ENCODE data around the gene PSMC3. TPM values are rescaled to one million over a fixed set of nuclear protein-coding genes. Genes with fewer than 3 reads are reported as not detected.
A peak's percentile ranks its signal among the peaks of the same experiment; 100 is the strongest.

Gene PSMC3
- polyA plus RNA-seq, 1 experiment = 191 TPM

DNA sequence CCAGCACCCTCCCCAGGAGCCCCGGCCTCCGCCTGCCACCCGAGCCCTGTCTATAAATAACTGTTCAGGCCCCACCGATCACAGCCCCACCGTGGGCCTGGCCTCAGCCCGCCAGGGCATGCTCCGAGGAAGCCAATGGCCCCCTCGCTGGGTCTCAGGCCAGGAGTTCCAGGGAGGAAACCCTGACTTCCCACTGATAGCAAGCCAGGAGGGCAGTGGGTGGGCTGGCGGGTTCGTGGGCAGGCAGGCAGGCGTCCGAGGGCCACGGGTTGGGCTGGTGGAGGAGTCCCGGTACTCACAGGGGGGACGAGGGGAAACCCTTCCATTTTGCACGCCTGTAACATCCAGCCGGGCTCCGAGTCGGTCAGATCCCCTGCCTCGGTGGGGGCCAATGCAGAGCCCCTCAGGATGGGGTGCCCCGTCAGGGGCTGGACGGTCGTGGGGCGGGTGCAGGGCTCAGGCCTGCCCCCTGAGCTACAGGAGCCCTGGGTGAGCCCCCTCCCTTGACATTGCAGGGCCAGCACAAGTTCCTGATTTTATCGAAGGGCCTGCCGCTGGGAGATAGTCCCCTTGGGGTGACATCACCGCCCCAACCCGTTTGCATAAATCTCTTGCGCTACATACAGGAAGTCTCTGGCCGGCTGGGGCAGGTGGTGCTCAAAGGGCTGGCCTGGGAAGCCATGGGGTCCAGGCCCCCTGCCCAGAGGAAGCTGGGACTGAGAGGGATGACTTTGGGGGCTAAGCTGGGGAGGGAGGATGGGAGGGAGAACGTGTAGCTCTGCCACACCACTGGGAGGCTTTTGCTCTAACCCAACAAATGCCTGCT is 48.0 kb downstream of the PSMC3 start, which contains the start of gene SPI1:
SPI1 (minus strand) TSS at position 538 of the 826 bp plus-strand sequence; CDS start at position 344, 194 bp downstream.
- DNase-seq (ENCODE audit: low read depth) = no peak
- Histone ChIP-seq H3K36me3 (ENCODE audit: control insufficient read depth, insufficient read depth, low read length) (no peaks in the 10 kb centered on the region), H3K27me3 (ENCODE audit: control insufficient read depth, insufficient read depth, low read length) (no peaks in the 10 kb centered on the region; the same call in 1 of the 2 replicates), H3K4me3 (ENCODE audit: low read depth, low read length) (no peak within 1 kb of the TSS)
- TF ChIP-seq, protein P1, sequence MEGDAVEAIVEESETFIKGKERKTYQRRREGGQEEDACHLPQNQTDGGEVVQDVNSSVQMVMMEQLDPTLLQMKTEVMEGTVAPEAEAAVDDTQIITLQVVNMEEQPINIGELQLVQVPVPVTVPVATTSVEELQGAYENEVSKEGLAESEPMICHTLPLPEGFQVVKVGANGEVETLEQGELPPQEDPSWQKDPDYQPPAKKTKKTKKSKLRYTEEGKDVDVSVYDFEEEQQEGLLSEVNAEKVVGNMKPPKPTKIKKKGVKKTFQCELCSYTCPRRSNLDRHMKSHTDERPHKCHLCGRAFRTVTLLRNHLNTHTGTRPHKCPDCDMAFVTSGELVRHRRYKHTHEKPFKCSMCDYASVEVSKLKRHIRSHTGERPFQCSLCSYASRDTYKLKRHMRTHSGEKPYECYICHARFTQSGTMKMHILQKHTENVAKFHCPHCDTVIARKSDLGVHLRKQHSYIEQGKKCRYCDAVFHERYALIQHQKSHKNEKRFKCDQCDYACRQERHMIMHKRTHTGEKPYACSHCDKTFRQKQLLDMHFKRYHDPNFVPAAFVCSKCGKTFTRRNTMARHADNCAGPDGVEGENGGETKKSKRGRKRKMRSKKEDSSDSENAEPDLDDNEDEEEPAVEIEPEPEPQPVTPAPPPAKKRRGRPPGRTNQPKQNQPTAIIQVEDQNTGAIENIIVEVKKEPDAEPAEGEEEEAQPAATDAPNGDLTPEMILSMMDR (IDR thresholded peaks at IDR 0.05; ENCODE audit: insufficient read depth, low read depth, low read length) = no peak
- POLR2A ChIA-PET = no interaction called here
- CTCF ChIA-PET = no interaction called here

DNA sequence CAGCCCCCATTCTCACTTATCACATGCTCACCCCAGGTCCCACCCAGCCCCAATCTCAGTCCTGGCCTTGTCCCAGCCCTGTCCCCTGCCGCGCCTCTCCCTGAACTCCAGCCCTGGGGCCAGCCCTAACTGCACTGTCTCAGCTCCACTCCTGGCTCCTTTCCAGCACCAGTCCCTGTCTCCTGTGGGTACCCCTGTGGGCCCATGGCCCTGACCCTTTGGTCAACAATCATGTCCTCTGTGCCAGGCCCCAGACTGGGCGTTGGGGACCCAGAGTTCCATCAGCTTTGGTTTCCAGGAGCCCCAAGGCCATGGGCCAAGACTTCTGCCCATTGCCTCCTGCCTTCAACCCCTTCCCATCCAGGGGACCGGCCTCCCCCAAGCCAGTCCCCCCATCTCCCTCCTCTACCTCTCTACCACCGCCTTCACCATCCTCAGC is 48.6 kb downstream of the PSMC3 start:
- Histone ChIP-seq H3K27me3 (ENCODE audit: control insufficient read depth, insufficient read depth, low read length) (no peaks in the 10 kb centered on the region), H3K36me3 (ENCODE audit: control insufficient read depth, insufficient read depth, low read length) (no peaks in the 10 kb centered on the region), H3K4me3 (ENCODE audit: low read depth, low read length) (no peak overlapping the region)
- ChIA-PET POLR2A (no interaction called here), CTCF (no interaction called here)
- TF ChIP-seq, protein P1 (IDR thresholded peaks at IDR 0.05; ENCODE audit: insufficient read depth, low read depth, low read length) = no peak
- no peak for DNase-seq (ENCODE audit: low read depth)

DNA sequence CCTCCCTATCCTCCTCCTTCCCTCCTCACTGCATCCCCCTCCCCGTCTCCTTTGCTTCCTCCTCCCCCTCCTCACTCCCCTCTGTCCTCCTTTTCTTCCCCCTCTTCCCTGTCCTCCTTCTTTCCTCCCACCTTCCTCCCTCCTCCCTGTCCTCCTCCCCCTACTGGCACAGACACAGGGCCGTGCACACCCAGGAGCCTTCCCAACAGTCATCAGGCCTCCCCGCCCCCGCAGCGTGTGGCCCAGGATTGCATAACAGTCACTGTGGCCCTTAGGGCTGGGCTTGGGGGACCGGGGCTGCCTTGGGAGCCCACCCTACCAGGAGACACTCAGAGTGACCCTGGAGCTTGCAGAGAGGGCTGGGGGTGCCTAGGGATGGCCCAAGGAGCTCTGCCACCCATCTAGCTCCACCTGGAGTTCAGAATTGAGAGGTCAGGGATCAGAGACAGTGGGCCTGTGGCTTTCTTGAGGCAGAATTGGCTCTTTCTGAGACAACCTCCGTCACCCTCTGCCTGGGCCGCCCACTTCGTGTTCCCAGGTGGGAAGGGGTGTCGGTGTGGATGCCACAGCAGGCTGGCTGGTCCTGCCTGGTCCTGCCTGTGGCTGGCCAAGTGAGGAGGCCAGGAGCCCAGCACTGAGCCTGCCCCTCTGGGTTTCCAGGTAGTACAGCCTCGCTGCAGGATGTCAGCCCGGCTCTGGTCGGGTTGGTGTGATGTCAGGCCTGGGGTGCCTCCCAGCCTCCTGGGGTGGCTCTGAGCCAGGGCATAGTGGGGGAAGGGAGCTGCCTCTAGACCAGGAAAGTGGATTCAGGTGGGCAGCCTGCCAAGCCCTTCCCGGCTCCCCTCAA is 49.5 kb downstream of the PSMC3 start:
- Histone ChIP-seq H3K4me3 (ENCODE audit: low read depth, low read length) (no peak overlapping the region), H3K27me3 (ENCODE audit: control insufficient read depth, insufficient read depth, low read length) (no peaks in the 10 kb centered on the region), H3K36me3 (ENCODE audit: control insufficient read depth, insufficient read depth, low read length) (no peaks in the 10 kb centered on the region)
- CTCF ChIA-PET = interaction anchor here (0.6 kb wide), 1 partner anchor 23 kb away, joined by 3 read pairs; no protein-coding TSS in a partner anchor
- TF ChIP-seq, protein P1 (IDR thresholded peaks at IDR 0.05; ENCODE audit: insufficient read depth, low read depth, low read length) = 0 out of 2 replicates have a peak, but pooled peaks have one; percentile 3
- POLR2A ChIA-PET = no interaction called here
- DNase-seq (ENCODE audit: low read depth) = no peak

DNA sequence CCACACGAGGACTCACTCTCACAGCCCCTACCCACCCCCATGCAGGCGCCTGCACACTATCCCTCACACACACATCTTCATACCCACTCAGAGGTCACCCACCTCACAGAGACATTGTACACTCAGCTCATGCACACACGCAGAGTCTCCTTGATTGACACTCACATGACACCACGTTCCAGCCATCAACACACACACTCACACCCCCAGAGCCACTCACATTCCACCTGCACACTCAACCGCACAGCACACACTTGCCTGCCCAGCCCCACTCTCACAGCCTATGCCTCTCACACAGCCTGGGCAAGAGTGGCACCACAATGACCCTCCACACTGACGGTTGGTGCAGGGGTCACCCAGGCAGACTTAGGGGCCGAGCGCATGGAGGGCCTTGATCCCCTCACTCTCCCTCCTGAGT is 50.1 kb downstream of the PSMC3 start:
- no peak for DNase-seq (ENCODE audit: low read depth)
- Histone ChIP-seq H3K4me3 (ENCODE audit: low read depth, low read length) (no peak overlapping the region), H3K36me3 (ENCODE audit: control insufficient read depth, insufficient read depth, low read length) (no peaks in the 10 kb centered on the region), H3K27me3 (ENCODE audit: control insufficient read depth, insufficient read depth, low read length) (no peaks in the 10 kb centered on the region)
- POLR2A ChIA-PET = no interaction called here
- CTCF ChIA-PET = no interaction called here
- TF ChIP-seq, protein P1 (IDR thresholded peaks at IDR 0.05; ENCODE audit: insufficient read depth, low read depth, low read length) = no peak
